Measurements from ENCODE around the gene ST6GALNAC6.

DNA sequence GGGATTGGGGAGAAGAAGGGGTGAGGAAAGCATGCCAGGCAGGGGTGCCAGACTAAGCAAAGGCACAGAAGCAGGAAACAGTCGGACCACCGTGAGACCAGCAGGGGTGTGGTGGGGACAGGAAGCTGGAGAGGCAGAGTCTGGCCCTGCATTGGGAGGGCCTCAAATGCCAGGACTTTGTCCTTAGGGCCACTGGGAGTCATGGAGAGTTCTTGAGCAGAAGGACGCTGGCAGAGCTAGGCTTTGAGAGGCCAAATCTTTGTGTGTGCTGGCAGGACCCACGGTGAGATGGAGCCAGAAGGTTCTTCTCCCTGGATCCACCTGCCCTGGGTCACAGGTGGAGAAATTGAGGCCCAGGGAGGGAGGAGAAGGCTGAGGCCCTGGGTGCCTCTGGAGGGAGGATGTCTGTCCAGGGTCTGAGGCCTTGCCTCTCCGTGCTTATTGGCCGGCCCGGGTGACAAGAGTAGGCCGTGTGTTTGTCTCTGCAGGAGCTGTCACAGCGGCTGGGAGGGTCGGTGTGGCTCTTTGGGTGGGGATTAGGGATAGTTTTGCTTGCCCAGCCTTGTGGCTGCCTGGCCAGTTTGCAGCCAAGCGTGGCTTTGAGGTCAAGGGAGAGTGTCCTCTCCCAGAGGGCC lies 43.2 kb downstream of the ST6GALNAC6 start:
- TF ChIP-seq POLR2AphosphoS5 (IDR thresholded peaks at IDR 0.05) (no peak), POLR2A (IDR thresholded peaks at IDR 0.05) (no peak), EP300 (IDR thresholded peaks at IDR 0.05) (no peak)
- TF ChIP-seq, protein P1, sequence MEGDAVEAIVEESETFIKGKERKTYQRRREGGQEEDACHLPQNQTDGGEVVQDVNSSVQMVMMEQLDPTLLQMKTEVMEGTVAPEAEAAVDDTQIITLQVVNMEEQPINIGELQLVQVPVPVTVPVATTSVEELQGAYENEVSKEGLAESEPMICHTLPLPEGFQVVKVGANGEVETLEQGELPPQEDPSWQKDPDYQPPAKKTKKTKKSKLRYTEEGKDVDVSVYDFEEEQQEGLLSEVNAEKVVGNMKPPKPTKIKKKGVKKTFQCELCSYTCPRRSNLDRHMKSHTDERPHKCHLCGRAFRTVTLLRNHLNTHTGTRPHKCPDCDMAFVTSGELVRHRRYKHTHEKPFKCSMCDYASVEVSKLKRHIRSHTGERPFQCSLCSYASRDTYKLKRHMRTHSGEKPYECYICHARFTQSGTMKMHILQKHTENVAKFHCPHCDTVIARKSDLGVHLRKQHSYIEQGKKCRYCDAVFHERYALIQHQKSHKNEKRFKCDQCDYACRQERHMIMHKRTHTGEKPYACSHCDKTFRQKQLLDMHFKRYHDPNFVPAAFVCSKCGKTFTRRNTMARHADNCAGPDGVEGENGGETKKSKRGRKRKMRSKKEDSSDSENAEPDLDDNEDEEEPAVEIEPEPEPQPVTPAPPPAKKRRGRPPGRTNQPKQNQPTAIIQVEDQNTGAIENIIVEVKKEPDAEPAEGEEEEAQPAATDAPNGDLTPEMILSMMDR (IDR thresholded peaks at IDR 0.05): no peak

All from sigmoid colon (tissue), 4 donors.